K562 (cell line): ENCODE results near the gene LRRC27. TPM values are rescaled to one million over a fixed set of nuclear protein-coding genes. Genes with fewer than 3 reads are reported as not detected.
A peak's percentile ranks its signal among the peaks of the same experiment; 100 is the strongest.

Experiments used
- ATAC-seq: fragments of 200-7000 bp; cut with Tn5 transposase; 3 replicates; pipeline ENCODE4 v1.9.1; 2020; ENCODE audit warnings: moderate library complexity
- BruUV-seq: library from RNA; stranded (reverse); fragments of 400-500 nt; replicated peaks from 2 replicates; lab custom pipeline; 2021; lab: Mats Ljungman, UMichigan
- CTCF ChIA-PET: fragments of 300-600 bp; formaldehyde crosslinking; extraction: SDS; loops from one replicate; lab custom pipeline; 2021; ENCODE audit warnings: low intra/inter-chr PET ratio; lab: Yijun Ruan, JAX
- POLR2A ChIA-PET: fragments of 300-600, 350-650 bp; sonication (Branson Sonifier 250); formaldehyde crosslinking; extraction: SDS; loops from one replicate; lab custom pipeline; 2021; ENCODE audit warnings: antibody characterized with exemption, inconsistent platforms; lab: Yijun Ruan, JAX
- DNase-seq, 4 experiments: peaks; one replicate each; pipeline versions ENCODE4 v3.0.0 to v3.0.0-alpha.2; 2011 to 2018; ENCODE audit warnings: low spot score in 3 of 4, mixed read lengths in 3 of 4; ENCODE audit errors: extremely low read depth in 1 of 4
- FAIRE-seq: peaks from 2 replicates; lab custom pipeline; 2011; peaks lifted over from hg19 to GRCh38; lab: Jason Lieb, UNC
- H2AFZ ChIP-seq: 2 replicates; pipeline ENCODE4 v1.6.0; 2011; ENCODE audit warnings: low read depth, low read length, control low read depth, inconsistent platforms
- H3K27ac ChIP-seq: fragments of 200-600 bp; 3 replicates; pipeline ENCODE4 v1.8.0; 2011; ENCODE audit warnings: low read depth, mild to moderate bottlenecking, control low read depth, inconsistent platforms, low read length, moderate library complexity, mixed read lengths; ENCODE audit errors: extremely low read depth
- H3K27me3 ChIP-seq, 2 experiments: fragments of 300-600 bp in 1 of 2; 2 replicates in 1 of 2; 3 replicates in 1 of 2; pipeline versions ENCODE4 v1.6.0 to v1.8.0; 2011; ENCODE audit warnings: inconsistent platforms in 2 of 2, low read length in 2 of 2, mild to moderate bottlenecking in 1 of 2, mixed read lengths in 1 of 2, moderate library complexity in 1 of 2; ENCODE audit not compliant: control insufficient read depth in 2 of 2, insufficient read depth in 2 of 2
- H3K36me3 ChIP-seq: fragments of 300-600 bp; 3 replicates; pipeline ENCODE4 v1.8.0; 2011; ENCODE audit warnings: mild to moderate bottlenecking, low read length, inconsistent platforms; ENCODE audit not compliant: control insufficient read depth, insufficient read depth
- H3K4me1 ChIP-seq, 2 experiments: fragments of 200-600 bp in 1 of 2; replicated peaks in 1 of 2; 2 replicates in 1 of 2; 3 replicates in 1 of 2; pipeline versions ENCODE4 v1.5.1 to v1.8.0; 2011; ENCODE audit warnings: inconsistent platforms in 2 of 2, low read length in 2 of 2, mild to moderate bottlenecking in 1 of 2, mixed read lengths in 1 of 2, moderate library complexity in 1 of 2; ENCODE audit not compliant: control insufficient read depth in 2 of 2, insufficient read depth in 2 of 2
- H3K4me2 ChIP-seq: 2 replicates; pipeline ENCODE4 v1.6.1; 2011; ENCODE audit warnings: low read length, control low read depth, inconsistent platforms, mixed read lengths; ENCODE audit not compliant: insufficient read depth
- H3K4me3 ChIP-seq: fragments of 200-600 bp; sonication (generic), shearing (Covaris generic); 2 replicates; pipeline ENCODE4 v1.5.1; 2016; ENCODE audit warnings: control low read depth, inconsistent platforms
- H3K79me2 ChIP-seq: fragments of 200-600 bp; 3 replicates; pipeline ENCODE4 v1.8.0; 2011; ENCODE audit warnings: low read length, inconsistent platforms; ENCODE audit not compliant: control insufficient read depth, insufficient read depth
- H3K9ac ChIP-seq, 2 experiments: 2 replicates each; pipeline versions ENCODE4 v1.6.0 to v1.6.1; 2011; ENCODE audit warnings: low read depth in 2 of 2, low read length in 2 of 2, control low read depth in 1 of 2, inconsistent platforms in 1 of 2, mild to moderate bottlenecking in 1 of 2, mixed read lengths in 1 of 2; ENCODE audit not compliant: insufficient read depth in 1 of 2
- H3K9me1 ChIP-seq: one replicate; pipeline ENCODE4 v1.6.0; 2011; ENCODE audit warnings: inconsistent platforms, mild to moderate bottlenecking, low read length, moderate library complexity; ENCODE audit not compliant: control insufficient read depth, insufficient read depth
- H3K9me3 ChIP-seq: replicated peaks from 2 replicates; pipeline ENCODE4 v1.5.1; 2011; ENCODE audit warnings: low read depth, low read length, inconsistent platforms; ENCODE audit not compliant: control insufficient read depth, insufficient read depth
- H4K20me1 ChIP-seq: replicated peaks from 2 replicates; pipeline ENCODE4 v1.6.1; 2011; ENCODE audit warnings: low read length, inconsistent platforms, mixed read lengths; ENCODE audit not compliant: control insufficient read depth, insufficient read depth
- CBFA2T2 ChIP-seq: fragments of 450-650 bp; conservative IDR thresholded peaks from 2 replicates; pipeline ENCODE4 v1.6.1; 2017; ENCODE audit warnings: mild to moderate bottlenecking
- EP300 ChIP-seq: IDR thresholded peaks from 2 replicates; pipeline ENCODE4 v1.6.1; 2012; ENCODE audit warnings: low read length, improper control_type of control experiment
- FOS ChIP-seq: IDR thresholded peaks from 3 replicates; pipeline ENCODE4 v1.6.1; 2011; ENCODE audit not compliant: insufficient read length; ENCODE audit errors: extremely low read depth
- HINFP ChIP-seq: fragments of 450-650 bp; conservative IDR thresholded peaks from 2 replicates; pipeline ENCODE4 v1.6.1; 2016; ENCODE audit warnings: missing genetic modification characterization, low read depth, mild to moderate bottlenecking, control low read depth, missing compliant biosample characterization
- KAT8 ChIP-seq: fragments of 450-650 bp; IDR thresholded peaks from 2 replicates; pipeline ENCODE4 v1.6.1; 2016; ENCODE audit warnings: low read depth, mild to moderate bottlenecking
- NCOA4 ChIP-seq: fragments of 450-650 bp; IDR thresholded peaks from 2 replicates; pipeline ENCODE4 v1.6.1; 2018; ENCODE audit warnings: mild to moderate bottlenecking; ENCODE audit not compliant: partially characterized antibody
- NCOA6 ChIP-seq: fragments of 450-650 bp; IDR thresholded peaks from 2 replicates; pipeline ENCODE4 v1.6.1; 2017; ENCODE audit warnings: mild to moderate bottlenecking
- PHF21A ChIP-seq: fragments of 450-650 bp; IDR thresholded peaks from 2 replicates; pipeline ENCODE4 v1.6.1; 2017; ENCODE audit warnings: low read depth, borderline replicate concordance
- PML ChIP-seq: IDR thresholded peaks from 2 replicates; pipeline ENCODE4 v1.6.1; 2012; ENCODE audit warnings: low read length, inconsistent platforms
- RCOR1 ChIP-seq, 2 experiments: IDR thresholded peaks; 2 replicates each; pipeline ENCODE4 v1.6.1; 2012; ENCODE audit warnings: low read depth in 2 of 2, low read length in 2 of 2, borderline replicate concordance in 1 of 2, improper control_type of control experiment in 1 of 2
- RHOXF2B ChIP-seq: fragments of 250-450 bp; sonication (Bioruptor Pico); conservative IDR thresholded peaks from 2 replicates; pipeline ENCODE4 v1.5.1; 2021
- STAT5B ChIP-seq: fragments of 250-450 bp; sonication (Bioruptor Pico); IDR thresholded peaks from 2 replicates; pipeline ENCODE4 v1.8.0; 2021; ENCODE audit warnings: mild to moderate bottlenecking, inconsistent platforms
- TEAD4 ChIP-seq, 2 experiments: sonication (generic) in 1 of 2; formaldehyde crosslinking in 1 of 2; IDR thresholded peaks; 2 replicates each; pipeline versions ENCODE4 v1.6.1 to v1.8.0; 2012 to 2022; ENCODE audit warnings: borderline replicate concordance in 1 of 2, inconsistent platforms in 1 of 2, low read length in 1 of 2, mild to moderate bottlenecking in 1 of 2, missing genetic modification reagents in 1 of 2
- ZNF224 ChIP-seq: sonication (generic); formaldehyde crosslinking; IDR thresholded peaks from 2 replicates; pipeline ENCODE4 v1.8.0; 2022; ENCODE audit warnings: mild to moderate bottlenecking, missing genetic modification reagents
- ZNF76 ChIP-seq: fragments of 250-450 bp; sonication (Bioruptor Pico); IDR thresholded peaks from 2 replicates; pipeline ENCODE4 v1.4.0; 2020; ENCODE audit warnings: mild to moderate bottlenecking, moderate library complexity, borderline replicate concordance
- ZSCAN32 ChIP-seq: fragments of 450-650 bp; formaldehyde crosslinking; IDR thresholded peaks from 2 replicates; pipeline ENCODE4 v1.4.0; 2020; ENCODE audit warnings: mild to moderate bottlenecking, moderate library complexity
- WGBS: fragments of 100-300 bp; shearing (Covaris generic); methylation state at CpG from one replicate; pipeline ENCODE4 v1.1.6; 2016; ENCODE audit warnings: low coverage, mixed read lengths; ENCODE audit not compliant: insufficient coverage; ENCODE audit errors: missing lambda C conversion rate; 5-methylcytosine and 5-hydroxymethylcytosine counted together
- in situ Hi-C: fragments of 300-500 bp; cut with MboI; formaldehyde crosslinking; loops from 4 replicates; pipeline ENCODE4 v1.15.0; 2018; ENCODE audit warnings: inconsistent platforms, mixed read lengths
- intact Hi-C: fragments of 100-400 bp; cut with micrococcal nuclease; formaldehyde crosslinking; loops from 2 replicates; pipeline ENCODE4 v1.14.2; 2022
- polyA plus RNA-seq, 8 experiments: library from polyadenylated mRNA; depleted of rRNA in 4 of 8; stranded (reverse) in 5 of 8; unstranded in 3 of 8; fragments of >200 nt; fragmentation: Nextera tagmentation in 2 of 8; fragmentation: Illumina TruSeq in 1 of 8; extraction: Ambion mirVana in 2 of 8; extraction: Trizol in 1 of 8; gene quantifications; 2 replicates each; pipeline versions ENCODE4 v1.2.1 to v1.2.3, GENCODE V29; 2011 to 2014; ENCODE audit warnings: inconsistent platforms in 1 of 8, missing spikeins in 1 of 8
- total RNA-seq, 7 experiments: library from RNA; depleted of rRNA in 6 of 7; stranded (reverse); fragments of >200 nt in 6 of 7; fragmentation: Illumina TruSeq in 2 of 7; extraction: Trizol in 2 of 7; gene quantifications; 2 replicates each; pipeline versions ENCODE4 v1.2.1 to v1.2.3, GENCODE V29; 2011 to 2021; ENCODE audit warnings: low replicate concordance in 1 of 7
- TF ChIP-seq, protein P1 (sequence below): IDR thresholded peaks from 3 replicates; pipeline ENCODE4 v1.6.1; 2011; ENCODE audit warnings: borderline replicate concordance, mild to moderate bottlenecking; ENCODE audit not compliant: insufficient read length, insufficient read depth
- TF ChIP-seq, protein P2 (sequence below), 2 experiments: IDR thresholded peaks; 2 replicates each; pipeline ENCODE4 v1.6.1; 2011; ENCODE audit warnings: borderline replicate concordance in 1 of 2, control low read depth in 1 of 2, low read depth in 1 of 2, low read length in 1 of 2, mild to moderate bottlenecking in 1 of 2, mixed read lengths in 1 of 2, moderate library complexity in 1 of 2; ENCODE audit not compliant: insufficient read depth in 1 of 2, insufficient read length in 1 of 2, poor library complexity in 1 of 2, severe bottlenecking in 1 of 2; ENCODE audit errors: extremely low read depth in 1 of 2

Gene LRRC27
- total and polyA plus RNA-seq, 9 of the 15 experiments (the other 6 are each of a cell fraction or from before 2014, with no cell fraction given), result 0.10 to 2.7 (median 1.4) TPM

DNA sequence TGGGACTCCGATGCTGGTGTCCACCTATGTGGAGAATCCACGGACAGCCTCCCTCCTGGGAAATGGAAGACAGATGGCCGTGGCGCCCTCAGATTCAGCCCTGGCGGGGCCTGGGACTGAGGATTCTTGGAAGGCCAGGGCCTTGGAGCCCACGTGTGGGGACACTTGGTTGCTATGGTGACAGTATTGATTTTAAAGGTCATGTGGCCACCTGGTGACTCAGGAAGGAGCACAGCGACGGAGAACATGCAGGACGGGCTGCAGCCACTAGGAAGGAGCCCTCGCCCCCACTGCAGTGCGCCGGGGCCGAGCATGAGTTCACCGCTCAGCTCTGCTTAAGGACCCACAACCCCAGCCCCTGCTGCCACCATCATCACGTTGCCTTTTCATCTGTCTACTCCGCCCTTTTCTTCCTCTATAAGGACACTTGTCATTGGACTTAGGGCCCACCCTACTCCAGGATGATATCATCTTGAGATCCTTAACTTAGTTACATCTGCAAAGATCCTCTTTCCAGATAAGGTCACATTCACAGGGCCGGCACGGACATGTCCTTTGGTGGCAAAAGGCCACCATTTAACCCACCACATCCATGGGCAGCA lies 20.6 kb upstream of the LRRC27 start (continued):
- TF ChIP-seq, protein P1, sequence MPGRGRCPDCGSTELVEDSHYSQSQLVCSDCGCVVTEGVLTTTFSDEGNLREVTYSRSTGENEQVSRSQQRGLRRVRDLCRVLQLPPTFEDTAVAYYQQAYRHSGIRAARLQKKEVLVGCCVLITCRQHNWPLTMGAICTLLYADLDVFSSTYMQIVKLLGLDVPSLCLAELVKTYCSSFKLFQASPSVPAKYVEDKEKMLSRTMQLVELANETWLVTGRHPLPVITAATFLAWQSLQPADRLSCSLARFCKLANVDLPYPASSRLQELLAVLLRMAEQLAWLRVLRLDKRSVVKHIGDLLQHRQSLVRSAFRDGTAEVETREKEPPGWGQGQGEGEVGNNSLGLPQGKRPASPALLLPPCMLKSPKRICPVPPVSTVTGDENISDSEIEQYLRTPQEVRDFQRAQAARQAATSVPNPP, result no peak
- no peak for TF ChIP-seq FOS
- TF ChIP-seq RHOXF2B, result no peak
- no peak for TF ChIP-seq TEAD4 (IDR thresholded peaks at IDR 0.05; ENCODE audit: low read length)
- TF ChIP-seq TEAD4 (CRISPR knock-in tag; IDR thresholded peaks at IDR 0.05; ENCODE audit: borderline replicate concordance), result no peak
- no peak for TF ChIP-seq ZNF224 (CRISPR knock-in tag)
- no peak for TF ChIP-seq PML
- TF ChIP-seq NCOA6, result no peak
- peak in 1 of 2 experiments; percentile 36; a peak in 1 of 4 replicates for TF ChIP-seq RCOR1 (IDR thresholded peaks at IDR 0.05; ENCODE audit: borderline replicate concordance in 1 of 2, low read depth in 2 of 2, low read length in 2 of 2)
- no peak for TF ChIP-seq STAT5B (CRISPR knock-in tag)
- no peak for TF ChIP-seq NCOA4

- H3K9me1 ChIP-seq, result no peaks in the 10 kb centered on the region
- H3K79me2 ChIP-seq, result no peaks in the 10 kb centered on the region
- no peaks in the 10 kb centered on the region; the same call in 1 of the 2 replicates for H3K9me3 ChIP-seq
- intact Hi-C loops (no loop called here), in situ Hi-C loops (no loop called here)
- H3K36me3 ChIP-seq, result no peaks in the 10 kb centered on the region
- BruUV-seq, result no TSS peak
- CTCF ChIA-PET, result no interaction called here
- H4K20me1 ChIP-seq, result no peaks in the 10 kb centered on the region
- DNase-seq (no peak), FAIRE-seq (no peak), ATAC-seq (no peak)
- H3K27ac ChIP-seq, result no peak overlapping the region
- H3K27me3 ChIP-seq, result no peaks in the 10 kb centered on the region
- no peak overlapping the region; a peak in 1 of 4 replicates for H3K9ac ChIP-seq
- no peak overlapping the region for H2AFZ ChIP-seq
- no peak overlapping the region for H3K4me3 ChIP-seq
- POLR2A ChIA-PET, result no interaction called here
- whole genome bisulfite sequencing, result 57% methylated on average over 9 of the region's 12 CpGs
- no peak overlapping the region for H3K4me2 ChIP-seq
- peaks cover 10 to 23% of the 10 kb centered on the region in 2 experiments for H3K4me1 ChIP-seq
- TF ChIP-seq, protein P2, sequence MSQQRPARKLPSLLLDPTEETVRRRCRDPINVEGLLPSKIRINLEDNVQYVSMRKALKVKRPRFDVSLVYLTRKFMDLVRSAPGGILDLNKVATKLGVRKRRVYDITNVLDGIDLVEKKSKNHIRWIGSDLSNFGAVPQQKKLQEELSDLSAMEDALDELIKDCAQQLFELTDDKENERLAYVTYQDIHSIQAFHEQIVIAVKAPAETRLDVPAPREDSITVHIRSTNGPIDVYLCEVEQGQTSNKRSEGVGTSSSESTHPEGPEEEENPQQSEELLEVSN (IDR thresholded peaks at IDR 0.05; ENCODE audit: borderline replicate concordance in 1 of 2, extremely low read depth in 1 of 2, insufficient read depth in 1 of 2, insufficient read length in 1 of 2, low read depth in 1 of 2, low read length in 1 of 2, poor library complexity in 1 of 2, severe bottlenecking in 1 of 2), result no peak
- TF ChIP-seq ZNF76 (CRISPR knock-in tag) (no peak), KAT8 (no peak), CBFA2T2 (no peak), ZSCAN32 (CRISPR knock-in tag) (no peak), HINFP (tag) (no peak), PHF21A (no peak), EP300 (no peak)
These were observed 18.7 kb upstream of the LRRC27 start for GRCh38 chr10:132313305-132313704.
